GM12891 (cell line): Measurements from ENCODE around the gene FMN1.

Experiments used
- DNase-seq: peaks from one replicate; pipeline ENCODE4 v3.0.0; 2011; ENCODE audit warnings: low spot score; ENCODE audit not compliant: insufficient read length
- FAIRE-seq: peaks from 2 replicates; lab custom pipeline; 2011; peaks lifted over from hg19 to GRCh38; lab: Jason Lieb, UNC
- PAX5 ChIP-seq: IDR thresholded peaks from 2 replicates; pipeline ENCODE4 v1.6.1; 2011; ENCODE audit warnings: low read length, moderate library complexity, mild to moderate bottlenecking; ENCODE audit not compliant: insufficient read depth, severe bottlenecking
- POLR2A ChIP-seq: IDR thresholded peaks from 2 replicates; pipeline ENCODE4 v1.6.1; 2011; ENCODE audit warnings: low read depth, low read length, control low read depth
- POLR2AphosphoS5 ChIP-seq: IDR thresholded peaks from 2 replicates; pipeline ENCODE4 v1.6.1; 2011; ENCODE audit warnings: low read depth, low read length, control low read depth
- POU2F2 ChIP-seq: IDR thresholded peaks from 2 replicates; pipeline ENCODE4 v1.6.1; 2011; ENCODE audit warnings: low read depth, mild to moderate bottlenecking, control low read depth, low read length, moderate library complexity
- SPI1 ChIP-seq: IDR thresholded peaks from 2 replicates; pipeline ENCODE4 v1.6.1; 2011; ENCODE audit warnings: low read depth, low read length, control low read depth
- TAF1 ChIP-seq: IDR thresholded peaks from 2 replicates; pipeline ENCODE4 v1.6.1; 2011; ENCODE audit warnings: low read depth, low read length, control low read depth

Gene FMN1

GRCh38 chr15:33047077-33047476 lies 147.4 kb downstream of the FMN1 start:
- DNase-seq (no peak), FAIRE-seq (no peak)
- TF ChIP-seq PAX5 (no peak), SPI1 (no peak), POLR2AphosphoS5 (no peak), POLR2A (no peak), POU2F2 (no peak), TAF1 (no peak)

DNA sequence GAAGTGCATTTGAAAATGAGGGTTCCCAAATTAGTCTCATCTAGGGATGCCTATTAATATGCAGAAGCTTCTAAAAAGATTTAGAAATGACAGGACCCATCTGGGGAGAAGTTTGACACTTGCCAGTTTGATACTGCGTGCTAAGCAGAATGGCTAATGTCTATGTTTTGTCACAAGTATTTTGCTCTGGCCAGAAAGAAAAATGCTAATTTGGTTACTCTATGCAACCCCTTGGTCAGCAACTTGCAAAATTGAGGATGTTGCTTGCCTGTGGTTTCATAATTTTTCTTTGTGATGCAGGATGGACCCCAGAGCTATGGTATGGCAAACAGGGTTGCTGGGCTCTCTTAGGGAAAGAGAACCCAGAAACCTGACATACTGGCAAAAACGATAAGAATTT lies 148.2 kb downstream of the FMN1 start:
- FAIRE-seq (no peak), DNase-seq (no peak)
- TF ChIP-seq TAF1 (no peak), SPI1 (no peak), POLR2AphosphoS5 (no peak), POLR2A (no peak), POU2F2 (no peak), PAX5 (no peak)

DNA sequence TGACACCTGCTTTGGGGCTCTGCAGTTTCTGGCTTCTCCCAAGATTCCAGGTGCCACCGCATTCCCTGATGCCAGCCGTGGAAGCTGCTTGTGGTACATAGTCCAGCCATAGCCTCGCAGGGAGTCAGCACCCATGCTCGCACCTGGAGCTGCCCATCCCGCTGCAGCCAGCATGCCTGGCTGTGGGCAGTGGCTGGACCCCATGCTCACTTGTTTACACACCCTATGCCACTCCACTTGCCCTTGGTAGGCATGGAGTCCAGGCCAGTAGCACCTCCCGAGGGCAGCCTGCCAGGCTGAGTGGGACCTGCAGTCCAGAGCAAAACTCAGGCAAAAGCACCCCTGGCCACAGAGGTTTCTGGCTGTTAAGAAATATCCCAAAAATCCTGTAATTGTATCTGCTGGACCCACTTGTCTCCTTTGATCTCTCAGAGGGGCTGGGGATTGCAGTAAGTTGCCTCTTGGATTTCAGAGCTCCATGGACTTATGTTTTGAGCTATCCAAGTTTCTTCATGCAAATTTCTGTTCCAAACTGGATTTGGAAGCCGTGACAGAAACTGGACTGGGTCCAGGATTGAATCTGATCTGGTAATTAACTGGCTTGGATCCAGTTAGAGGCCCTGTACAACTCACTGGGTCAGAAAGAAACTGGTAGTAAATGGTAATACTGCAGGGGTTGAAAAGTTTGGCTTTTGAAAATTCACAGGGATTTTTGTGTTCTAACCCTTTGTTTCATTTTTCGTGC lies 149.3 kb downstream of the FMN1 start:
- TF ChIP-seq TAF1 (no peak), POU2F2 (no peak), POLR2AphosphoS5 (no peak), PAX5 (no peak), SPI1 (no peak), POLR2A (no peak)
- no peak for DNase-seq

DNA sequence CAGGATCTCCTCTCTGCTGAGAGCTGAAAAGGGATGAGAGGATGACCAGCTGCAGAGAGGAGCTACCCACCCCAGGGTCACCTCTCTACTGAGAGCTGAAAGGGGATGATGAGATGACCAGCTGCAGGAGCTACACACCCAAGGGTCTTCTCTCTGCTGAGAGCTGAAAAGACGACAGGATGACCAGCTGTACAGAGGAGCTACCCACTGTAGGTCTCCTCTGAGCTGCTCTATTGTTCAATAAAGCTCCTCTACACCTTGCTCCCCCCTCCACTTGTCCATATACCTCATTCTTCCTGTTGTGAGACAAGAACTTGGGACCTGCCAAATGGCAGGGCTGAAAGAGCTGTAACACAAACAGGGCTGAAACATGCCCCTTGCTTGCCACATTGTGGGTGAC lies 149.9 kb downstream of the FMN1 start:
- TF ChIP-seq TAF1 (no peak), POLR2A (no peak), POU2F2 (no peak), SPI1 (no peak), POLR2AphosphoS5 (no peak), PAX5 (no peak)
- DNase-seq (no peak), FAIRE-seq (no peak)

More for the DNA sequence above, 149.3 kb downstream of the FMN1 start:
- FAIRE-seq, result no peak

- FAIRE-seq (no peak), DNase-seq (no peak)
- TF ChIP-seq PAX5 (no peak), POU2F2 (no peak), POLR2AphosphoS5 (no peak), TAF1 (no peak), SPI1 (no peak), POLR2A (no peak)
Measured at GRCh38 chr15:33043636-33044035, 150.9 kb downstream of the FMN1 start.

- FAIRE-seq, result no peak
- TF ChIP-seq SPI1, result no peak
- no peak for TF ChIP-seq TAF1
- TF ChIP-seq POLR2A, result no peak
- DNase-seq, result no peak
Measured at GRCh38 chr15:33040496-33040895, 154.0 kb downstream of the FMN1 start.

DNA sequence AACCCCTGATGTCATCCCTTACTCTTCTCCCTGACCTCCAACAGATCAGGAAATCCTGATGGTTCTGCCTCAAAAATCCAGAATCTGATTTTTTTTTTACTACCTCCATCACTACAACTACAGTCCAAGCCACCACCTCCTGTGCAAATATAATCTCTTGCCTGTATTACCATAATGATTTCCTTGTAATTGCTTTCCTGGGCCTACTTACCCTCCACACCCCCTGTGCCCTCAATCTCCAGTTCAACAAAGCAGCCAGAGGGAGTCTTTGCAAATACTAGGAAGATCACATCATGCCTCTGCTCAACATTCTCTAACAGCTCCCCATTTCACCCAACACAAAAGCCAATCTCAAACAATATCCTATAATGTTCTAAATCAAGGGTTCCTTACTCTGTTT lies 159.9 kb downstream of the FMN1 start:
- no peak for DNase-seq
- FAIRE-seq, result no peak
- TF ChIP-seq POU2F2 (no peak), SPI1 (no peak), TAF1 (no peak), PAX5 (no peak), POLR2A (no peak), POLR2AphosphoS5 (no peak)

DNA sequence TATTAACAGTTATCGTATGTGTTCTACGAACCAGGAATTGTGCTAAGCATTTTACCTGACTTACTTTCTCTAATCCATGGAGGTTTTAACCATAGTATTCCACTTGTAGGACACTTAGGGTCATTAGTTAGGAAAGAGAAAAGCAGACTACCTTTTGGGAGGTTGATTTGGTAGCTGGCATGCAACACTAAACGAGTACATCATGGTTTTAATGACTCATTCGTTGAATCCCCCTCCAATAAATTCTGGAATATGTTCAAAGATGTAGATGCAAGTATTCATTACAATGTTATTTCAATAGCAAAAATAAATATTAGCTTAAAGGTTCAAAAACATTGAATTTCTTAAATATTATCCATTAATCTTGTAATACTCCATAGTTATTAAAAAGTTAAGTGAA lies 162.5 kb downstream of the FMN1 start:
- TF ChIP-seq POU2F2 (no peak), POLR2A (no peak), TAF1 (no peak), SPI1 (no peak), POLR2AphosphoS5 (no peak), PAX5 (no peak)
- DNase-seq, result no peak
- no peak for FAIRE-seq

DNA sequence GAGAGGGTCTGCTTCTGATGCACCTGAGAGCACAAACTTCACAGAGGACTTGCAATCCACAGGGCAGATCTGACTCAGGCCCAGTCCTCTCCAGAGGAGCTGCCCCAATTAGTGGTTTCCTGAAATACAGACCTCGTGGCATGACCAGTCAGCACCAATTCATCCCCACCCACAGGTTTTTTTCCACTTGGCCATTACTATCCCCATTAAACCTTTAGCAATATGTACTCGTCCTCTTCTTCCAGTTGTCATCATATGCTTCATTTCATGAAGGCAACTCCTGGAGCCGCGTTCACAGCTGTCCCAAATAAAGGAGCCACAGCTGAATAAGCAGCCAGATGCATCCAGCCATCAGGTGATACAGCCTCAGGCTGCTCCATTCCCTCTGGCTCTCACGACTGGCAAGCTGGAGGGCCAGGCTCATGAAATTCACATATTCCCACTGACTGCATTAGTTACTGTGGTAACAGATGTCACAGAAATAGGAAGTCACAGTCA lies 163.1 kb downstream of the FMN1 start:
- TF ChIP-seq PAX5 (no peak), POU2F2 (no peak), POLR2AphosphoS5 (no peak), TAF1 (no peak), POLR2A (no peak), SPI1 (no peak)
- DNase-seq (no peak), FAIRE-seq (no peak)

- FAIRE-seq (no peak), DNase-seq (no peak)
- no peak for TF ChIP-seq POU2F2
- no peak for TF ChIP-seq POLR2A
- TF ChIP-seq POLR2AphosphoS5, result no peak
- TF ChIP-seq PAX5, result no peak
- no peak for TF ChIP-seq TAF1
- TF ChIP-seq SPI1, result no peak
Measured at GRCh38 chr15:33030315-33030714, 164.2 kb downstream of the FMN1 start.

DNA sequence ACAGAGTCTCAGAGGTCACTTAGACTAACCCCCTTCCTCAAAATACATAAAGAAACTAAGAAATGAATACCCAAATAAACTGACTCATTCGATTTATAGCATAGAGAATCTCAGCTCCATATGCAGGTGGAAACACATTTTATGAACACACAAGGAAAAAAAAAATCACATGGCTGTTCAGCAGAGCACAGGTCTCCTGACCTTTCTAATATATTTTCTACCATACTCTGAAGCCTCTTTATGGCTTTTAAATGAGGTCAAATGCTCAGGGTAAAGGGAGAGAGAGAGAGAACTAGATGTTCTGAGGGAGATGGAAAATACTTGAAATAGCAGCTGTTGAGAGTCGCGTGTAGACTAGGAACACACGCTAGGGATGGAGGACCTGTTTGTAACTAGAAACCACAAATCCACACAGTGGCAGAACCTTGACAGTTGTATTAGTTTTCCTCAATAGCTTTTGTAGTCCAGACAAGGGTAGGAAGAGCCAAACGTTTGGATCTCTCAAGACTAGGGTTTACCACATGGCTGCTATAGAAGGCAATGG lies 165.3 kb downstream of the FMN1 start:
- TF ChIP-seq POLR2A, result no peak
- FAIRE-seq, result no peak
- no peak for DNase-seq
